Pericardium fibroblast (primary cell): Measurements from ENCODE around the gene HSP90AB1. TPM values are rescaled to one million over a fixed set of nuclear protein-coding genes. Genes with fewer than 3 reads are reported as not detected.

Experiments used
- total RNA-seq: library from RNA; depleted of rRNA; stranded (reverse); fragments of >200 nt; gene quantifications from 2 replicates; pipeline ENCODE4 v1.2.3, GENCODE V29; 2015

HSP90AB1 gene
- total RNA-seq: 534 and 585 TPM in 2 replicates

GRCh38 chr6:44246663-44247337 is at the start of gene HSP90AB1:
Gene HSP90AB1 (plus strand): TSS chr6:44247101. CDS start chr6:44248630, 1,529 bp downstream.

GRCh38 chr6:44216677-44217331 is 30.1 kb upstream of the HSP90AB1 start, which contains the start of gene MYMX:
Gene MYMX (plus strand): TSS chr6:44216926. CDS start chr6:44217472, 546 bp downstream.

GRCh38 chr6:44223319-44224028 is 23.4 kb upstream of the HSP90AB1 start, which contains the start of gene SLC29A1:
Gene SLC29A1 (plus strand): TSS chr6:44223595. CDS start chr6:44227314, 3,719 bp downstream.

GRCh38 chr6:44257025-44257752 is 10.3 kb downstream of the HSP90AB1 start, which contains the start of gene SLC35B2:
Gene SLC35B2 (minus strand): TSS chr6:44257528. CDS start chr6:44257410, 118 bp downstream.

GRCh38 chr6:44265007-44265721 is 18.3 kb downstream of the HSP90AB1 start, which contains the start of gene NFKBIE:
Gene NFKBIE (minus strand): TSS chr6:44265551. CDS start chr6:44265346, 205 bp downstream.

GRCh38 chr6:44269921-44270525 is 23.1 kb downstream of the HSP90AB1 start, which contains the start of gene TMEM151B:
Gene TMEM151B (plus strand): TSS chr6:44270450. CDS start chr6:44270743, 293 bp downstream.

Other genes with a start within 250 kb of the HSP90AB1 start
- gene MRPL14, start 119.6 kb upstream of the HSP90AB1 start, total RNA-seq: 25.7 and 40.7 TPM in 2 replicates
- 22.6 and 25.8 TPM in 2 replicates for gene TMEM63B, start 119.5 kb upstream of the HSP90AB1 start, total RNA-seq
- 0.35 TPM in 1 of 2 replicates, not detected in the other for gene CAPN11, start 88.3 kb upstream of the HSP90AB1 start, total RNA-seq
- gene MYMX, start 30.2 kb upstream of the HSP90AB1 start, total RNA-seq: 0.60 TPM in 1 of 2 replicates, not detected in the other
- gene SLC29A1, start 23.5 kb upstream of the HSP90AB1 start, total RNA-seq: 7.9 and 33.3 TPM in 2 replicates
- gene SLC35B2, start 10.4 kb downstream of the HSP90AB1 start, total RNA-seq: 64.7 and 65.8 TPM in 2 replicates
- gene NFKBIE, start 18.4 kb downstream of the HSP90AB1 start, total RNA-seq: 3.0 and 9.2 TPM in 2 replicates
- gene TMEM151B, start 23.3 kb downstream of the HSP90AB1 start, total RNA-seq: not detected in 2 replicates
- 8.3 and 8.4 TPM in 2 replicates for gene AARS2, start 66.2 kb downstream of the HSP90AB1 start, total RNA-seq
- gene SPATS1, start 95.5 kb downstream of the HSP90AB1 start, total RNA-seq: not detected in 2 replicates
- gene CDC5L, start 140.6 kb downstream of the HSP90AB1 start, total RNA-seq: 9.7 and 12.1 TPM in 2 replicates